CD14-positive monocyte (primary cell): ENCODE data around the gene ERCC1. TPM values are rescaled to one million over a fixed set of nuclear protein-coding genes. Genes with fewer than 3 reads are reported as not detected.

Source experiments
- DNase-seq, 3 donors: peaks; one replicate each; pipeline ENCODE4 v3.0.0-alpha.2; 2011 to 2022
- H2AFZ ChIP-seq: 2 replicates; pipeline ENCODE4 v1.6.0; 2012; ENCODE audit warnings: mild to moderate bottlenecking, low read depth, low read length, inconsistent platforms; ENCODE audit not compliant: insufficient read depth, poor library complexity, severe bottlenecking
- H3K27ac ChIP-seq, 2 donors: 1 replicate in 1 of 2; 2 replicates in 1 of 2; pipeline ENCODE4 v1.5.1; 2012 to 2013; ENCODE audit warnings: low read length in 2 of 2, control low read depth in 1 of 2, inconsistent platforms in 1 of 2, low read depth in 1 of 2, mild to moderate bottlenecking in 1 of 2
- H3K27me3 ChIP-seq, 2 donors: one replicate each; pipeline versions ENCODE4 v1.6.0 to v1.6.1; 2011 to 2013; ENCODE audit warnings: low read length in 2 of 2; ENCODE audit not compliant: control insufficient read depth in 2 of 2, insufficient read depth in 2 of 2
- H3K36me3 ChIP-seq, 2 donors: replicated peaks in 1 of 2; 1 replicate in 1 of 2; 2 replicates in 1 of 2; pipeline versions ENCODE4 v1.5.1 to v1.6.1; 2012 to 2013; ENCODE audit warnings: low read length in 2 of 2, control low read depth in 1 of 2, inconsistent platforms in 1 of 2, mild to moderate bottlenecking in 1 of 2; ENCODE audit not compliant: insufficient read depth in 2 of 2, control insufficient read depth in 1 of 2
- H3K4me1 ChIP-seq, 2 donors: 1 replicate in 1 of 2; 2 replicates in 1 of 2; pipeline versions ENCODE4 v1.5.1 to v1.6.1; 2012 to 2013; ENCODE audit warnings: low read length in 2 of 2, control low read depth in 1 of 2, inconsistent platforms in 1 of 2, mild to moderate bottlenecking in 1 of 2, moderate library complexity in 1 of 2; ENCODE audit not compliant: insufficient read depth in 2 of 2, control insufficient read depth in 1 of 2
- H3K4me2 ChIP-seq: replicated peaks from 2 replicates; pipeline ENCODE3; 2012; ENCODE audit warnings: low read length, moderate library complexity, mild to moderate bottlenecking; ENCODE audit not compliant: poor library complexity, severe bottlenecking; ENCODE audit errors: extremely low read depth
- H3K4me3 ChIP-seq, 3 experiments: fragments of 200-600 bp in 1 of 3; sonication (generic) in 1 of 3; replicated peaks in 1 of 3; 1 replicate in 2 of 3; 2 replicates in 1 of 3; pipeline ENCODE4 v1.5.1; 2011 to 2013; ENCODE audit warnings: low read length in 3 of 3, mild to moderate bottlenecking in 3 of 3, control low read depth in 2 of 3, low read depth in 2 of 3, inconsistent platforms in 1 of 3, moderate library complexity in 1 of 3
- H3K79me2 ChIP-seq: 2 replicates; pipeline ENCODE4 v1.6.0; 2012; ENCODE audit warnings: mild to moderate bottlenecking, control low read depth, inconsistent platforms, low read length, moderate library complexity; ENCODE audit not compliant: insufficient read depth
- H3K9ac ChIP-seq: 2 replicates; pipeline ENCODE4 v1.6.0; 2017; ENCODE audit warnings: low read length, mild to moderate bottlenecking; ENCODE audit not compliant: insufficient read depth, poor library complexity, severe bottlenecking
- H3K9me3 ChIP-seq, 2 donors: replicated peaks in 1 of 2; 1 replicate in 1 of 2; 2 replicates in 1 of 2; pipeline versions ENCODE4 v1.5.1 to v1.6.1; 2012 to 2013; ENCODE audit warnings: low read length in 2 of 2, control low read depth in 1 of 2; ENCODE audit not compliant: control insufficient read depth in 1 of 2, insufficient read depth in 1 of 2
- H4K20me1 ChIP-seq: 2 replicates; pipeline ENCODE4 v1.6.0; 2012; ENCODE audit warnings: mild to moderate bottlenecking, low read length, control low read depth, moderate library complexity; ENCODE audit not compliant: insufficient read depth
- H3K27ac Mint-ChIP-seq, 7 donors: one replicate each; pipeline ENCODE4 v1.8.0; 2020; ENCODE audit warnings: mild to moderate bottlenecking in 7 of 7, mixed read lengths in 7 of 7, moderate library complexity in 6 of 7, inconsistent platforms in 2 of 7
- H3K27me3 Mint-ChIP-seq, 3 donors: one replicate each; pipeline ENCODE4 v1.8.0; 2021 to 2022; ENCODE audit warnings: low read depth in 3 of 3, mild to moderate bottlenecking in 3 of 3, mixed read lengths in 3 of 3, moderate library complexity in 3 of 3, inconsistent platforms in 1 of 3
- H3K36me3 Mint-ChIP-seq, 2 donors: one replicate each; pipeline ENCODE4 v1.8.0; 2020; ENCODE audit warnings: mixed read lengths in 2 of 2, inconsistent platforms in 1 of 2, mild to moderate bottlenecking in 1 of 2
- H3K4me1 Mint-ChIP-seq: one replicate; pipeline ENCODE4 v1.8.0; 2020; ENCODE audit warnings: mild to moderate bottlenecking, mixed read lengths
- H3K4me3 Mint-ChIP-seq, 2 donors: one replicate each; pipeline ENCODE4 v1.8.0; 2020; ENCODE audit warnings: mild to moderate bottlenecking in 2 of 2, mixed read lengths in 2 of 2, moderate library complexity in 1 of 2
- H3K9me3 Mint-ChIP-seq, 7 donors: one replicate each; pipeline ENCODE4 v1.8.0; 2020 to 2022; ENCODE audit warnings: mixed read lengths in 7 of 7, mild to moderate bottlenecking in 6 of 7, moderate library complexity in 6 of 7, inconsistent platforms in 2 of 7
- WGBS: methylation state at CpG from one replicate; pipeline ENCODE4 v1.1.5; 2013; ENCODE audit warnings: missing lambda C conversion rate; ENCODE audit not compliant: insufficient coverage; 5-methylcytosine and 5-hydroxymethylcytosine counted together
- intact Hi-C, 2 donors: fragments of 100-400 bp; cut with micrococcal nuclease; formaldehyde crosslinking; loops; one replicate each; pipeline versions ENCODE4 v1.15.0 to v1.15.1; 2023
- polyA plus RNA-seq, 3 donors: library from polyadenylated mRNA; depleted of rRNA in 1 of 3; unstranded in 2 of 3; stranded (reverse) in 1 of 3; fragments of 300-500 nt in 2 of 3; fragments of >200 nt in 1 of 3; fragmentation: Illumina TruSeq in 2 of 3; gene quantifications; 1 replicate in 2 of 3; 2 replicates in 1 of 3; pipeline ENCODE4 v1.2.3, GENCODE V29; 2012 to 2021
- TF ChIP-seq, protein P1 (sequence below): fragments of 200-600 bp; IDR thresholded peaks from one replicate; pipeline ENCODE4 v1.8.0; 2022; ENCODE audit warnings: antibody characterized with exemption, mild to moderate bottlenecking

The ERCC1 gene
- polyA plus RNA-seq, 3 donors: 62.2 to 78.2 (median 74.6) TPM

- peak overlapping the region in 1 of 2 donors; percentile 93 for H3K27ac ChIP-seq
- no peaks in the 10 kb centered on the region for H3K36me3 ChIP-seq
- peaks cover 0 to 13% of the 10 kb centered on the region in 2 donors for H3K27me3 ChIP-seq
- no peaks in the 10 kb centered on the region for H4K20me1 ChIP-seq
- TF ChIP-seq, protein P1, sequence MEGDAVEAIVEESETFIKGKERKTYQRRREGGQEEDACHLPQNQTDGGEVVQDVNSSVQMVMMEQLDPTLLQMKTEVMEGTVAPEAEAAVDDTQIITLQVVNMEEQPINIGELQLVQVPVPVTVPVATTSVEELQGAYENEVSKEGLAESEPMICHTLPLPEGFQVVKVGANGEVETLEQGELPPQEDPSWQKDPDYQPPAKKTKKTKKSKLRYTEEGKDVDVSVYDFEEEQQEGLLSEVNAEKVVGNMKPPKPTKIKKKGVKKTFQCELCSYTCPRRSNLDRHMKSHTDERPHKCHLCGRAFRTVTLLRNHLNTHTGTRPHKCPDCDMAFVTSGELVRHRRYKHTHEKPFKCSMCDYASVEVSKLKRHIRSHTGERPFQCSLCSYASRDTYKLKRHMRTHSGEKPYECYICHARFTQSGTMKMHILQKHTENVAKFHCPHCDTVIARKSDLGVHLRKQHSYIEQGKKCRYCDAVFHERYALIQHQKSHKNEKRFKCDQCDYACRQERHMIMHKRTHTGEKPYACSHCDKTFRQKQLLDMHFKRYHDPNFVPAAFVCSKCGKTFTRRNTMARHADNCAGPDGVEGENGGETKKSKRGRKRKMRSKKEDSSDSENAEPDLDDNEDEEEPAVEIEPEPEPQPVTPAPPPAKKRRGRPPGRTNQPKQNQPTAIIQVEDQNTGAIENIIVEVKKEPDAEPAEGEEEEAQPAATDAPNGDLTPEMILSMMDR: no peak
- no peaks in the 10 kb centered on the region for H3K79me2 ChIP-seq
- H3K9ac ChIP-seq: no peak overlapping the region
- no peaks in the 10 kb centered on the region for H3K9me3 ChIP-seq
- Mint-ChIP-seq H3K36me3 (peaks cover 0 to 7% of the 10 kb centered on the region in 2 donors), H3K4me3 (peak overlapping the region; percentile 89 to 94), H3K9me3 (peaks cover 0 to 7% (median 0%) of the 10 kb centered on the region in 7 donors), H3K4me1 (peaks cover 65% of the 10 kb centered on the region), H3K27me3 (peaks cover 18 to 31% (median 19%) of the 10 kb centered on the region in 3 donors), H3K27ac (peak overlapping the region; percentile 88 to 99 (median 97))
- 73% methylated on average over 7 of the region's 12 CpGs for WGBS
- peaks cover 57 to 64% of the 10 kb centered on the region in 2 donors for H3K4me1 ChIP-seq
- peak overlapping the region in 1 of 3 experiments; percentile 67 for H3K4me3 ChIP-seq
- intact Hi-C loops: loop anchor here in 1 of 2 donors (2.0 kb wide), 1 partner anchor 15 kb away; the partner anchor contains the start of gene FOSB
- no peak for DNase-seq
- no peak overlapping the region for H2AFZ ChIP-seq
- peak overlapping the region; percentile 76 for H3K4me2 ChIP-seq
These were observed 28.2 kb upstream of the ERCC1 start for GRCh38 chr19:45451850-45452387.

DNA sequence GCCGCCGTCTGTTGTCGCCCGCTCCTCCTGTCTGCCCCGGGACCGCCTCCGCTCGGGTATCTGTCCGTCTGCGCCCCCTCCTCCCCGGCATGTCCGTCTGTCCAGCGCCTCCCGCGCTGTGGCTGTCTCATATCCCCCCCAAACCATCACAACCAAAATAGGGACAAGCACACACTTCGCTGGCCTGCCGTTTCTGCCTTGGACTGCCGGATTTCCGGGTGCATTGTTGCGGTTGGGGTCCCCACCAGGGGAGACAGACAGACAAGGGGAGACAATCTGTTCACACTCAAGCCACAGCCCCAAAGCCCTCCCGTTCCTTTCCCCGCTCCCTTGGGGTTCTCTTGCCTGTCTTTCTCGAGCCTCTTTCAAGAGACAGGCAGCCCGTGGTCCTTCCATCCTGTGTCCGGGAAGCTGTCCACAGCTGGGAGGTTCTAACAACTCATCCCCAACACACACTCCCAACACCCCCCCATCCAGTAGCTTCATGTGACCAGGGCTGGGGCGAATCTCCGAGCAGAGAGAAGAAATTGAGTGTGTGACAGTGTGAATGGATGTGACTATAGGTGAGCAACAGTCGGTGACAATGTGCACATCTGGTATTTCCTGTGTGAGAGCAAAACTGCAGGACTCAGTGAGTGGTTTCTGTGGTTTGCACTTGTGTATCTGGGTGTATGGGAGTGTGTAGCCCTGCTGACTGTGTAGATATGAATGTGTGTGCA lies 27.6 kb upstream of the ERCC1 start:
- Mint-ChIP-seq H3K27me3 (peaks cover 14 to 28% (median 19%) of the 10 kb centered on the region in 3 donors), H3K4me1 (peaks cover 60% of the 10 kb centered on the region), H3K36me3 (peaks cover 0 to 4% of the 10 kb centered on the region in 2 donors), H3K27ac (peak overlapping the region; percentile 88 to 99 (median 97)), H3K9me3 (peaks cover 0 to 4% (median 0%) of the 10 kb centered on the region in 7 donors), H3K4me3 (peak overlapping the region; percentile 89 to 94)
- TF ChIP-seq, protein P1: no peak
- intact Hi-C loops: loop anchor here in 1 of 2 donors (2.0 kb wide), 1 partner anchor 16 kb away; the partner anchor contains the start of gene FOSB
- peaks cover 51 to 58% of the 10 kb centered on the region in 2 donors for H3K4me1 ChIP-seq
- H4K20me1 ChIP-seq: no peaks in the 10 kb centered on the region
- H2AFZ ChIP-seq: no peak overlapping the region
- WGBS: 1% methylated on average over 25 of the region's 28 CpGs
- H3K27ac ChIP-seq: peak overlapping the region; percentile 44 to 93
- H3K4me3 ChIP-seq: peak overlapping the region; percentile 34 to 67 (median 58)
- H3K4me2 ChIP-seq: peak overlapping the region; percentile 76
- no peaks in the 10 kb centered on the region for H3K9me3 ChIP-seq
- no peaks in the 10 kb centered on the region for H3K36me3 ChIP-seq
- H3K27me3 ChIP-seq: peaks cover 0 to 13% of the 10 kb centered on the region in 2 donors
- peak; percentile 58 to 84 (median 81) for DNase-seq
- H3K79me2 ChIP-seq: no peaks in the 10 kb centered on the region
- peak overlapping the region; percentile 78 for H3K9ac ChIP-seq
